GM18508 (cell line): ENCODE measurements around the gene TCF4.

Experiments
- ATAC-seq: cut with Tn5 transposase; IDR thresholded peaks from one replicate; pipeline ENCODE4 v1.9.1; 2021; ENCODE audit warnings: moderate number of reproducible peaks; ENCODE audit not compliant: insufficient read depth, unreplicated experiment

The TCF4 gene

GRCh38 chr18:55316486-55317184 is 271.4 kb downstream of the TCF4 start:
- ATAC-seq = no peak

- no peak for ATAC-seq
Observed at GRCh38 chr18:55314615-55315237, 273.3 kb downstream of the TCF4 start.

DNA sequence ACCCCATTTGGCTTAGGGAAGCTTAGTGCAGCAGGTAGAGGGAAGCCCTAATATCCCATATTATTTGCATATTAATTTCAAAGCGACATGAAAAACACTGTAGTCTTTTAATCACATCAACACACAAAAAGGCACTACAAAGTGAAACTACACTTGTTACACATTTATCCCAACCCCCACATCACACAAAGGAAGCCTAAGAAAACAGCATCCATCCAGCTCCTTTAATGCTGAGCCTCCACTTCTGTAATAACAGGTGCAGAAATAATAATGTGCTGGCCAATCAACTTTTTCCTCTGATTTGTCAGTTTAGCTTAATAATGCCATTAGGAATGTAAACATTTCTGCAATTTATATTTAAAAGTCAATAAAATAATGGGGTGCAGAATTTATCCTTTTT is 274.0 kb downstream of the TCF4 start:
- no peak for ATAC-seq

- no peak for ATAC-seq
Observed at GRCh38 chr18:55310863-55311262, 277.1 kb downstream of the TCF4 start.

GRCh38 chr18:55310044-55310676 is 277.8 kb downstream of the TCF4 start:
- ATAC-seq = no peak

- no peak for ATAC-seq
Observed at GRCh38 chr18:55309249-55309648, 278.7 kb downstream of the TCF4 start.

- no peak for ATAC-seq
Observed at GRCh38 chr18:55307505-55307904, 280.5 kb downstream of the TCF4 start.

GRCh38 chr18:55306359-55307024 is 281.5 kb downstream of the TCF4 start:
- no peak for ATAC-seq

- ATAC-seq = no peak
Observed at GRCh38 chr18:55302167-55302833, 285.7 kb downstream of the TCF4 start.

GRCh38 chr18:55301824-55302166 is 286.2 kb downstream of the TCF4 start:
- ATAC-seq = no peak

DNA sequence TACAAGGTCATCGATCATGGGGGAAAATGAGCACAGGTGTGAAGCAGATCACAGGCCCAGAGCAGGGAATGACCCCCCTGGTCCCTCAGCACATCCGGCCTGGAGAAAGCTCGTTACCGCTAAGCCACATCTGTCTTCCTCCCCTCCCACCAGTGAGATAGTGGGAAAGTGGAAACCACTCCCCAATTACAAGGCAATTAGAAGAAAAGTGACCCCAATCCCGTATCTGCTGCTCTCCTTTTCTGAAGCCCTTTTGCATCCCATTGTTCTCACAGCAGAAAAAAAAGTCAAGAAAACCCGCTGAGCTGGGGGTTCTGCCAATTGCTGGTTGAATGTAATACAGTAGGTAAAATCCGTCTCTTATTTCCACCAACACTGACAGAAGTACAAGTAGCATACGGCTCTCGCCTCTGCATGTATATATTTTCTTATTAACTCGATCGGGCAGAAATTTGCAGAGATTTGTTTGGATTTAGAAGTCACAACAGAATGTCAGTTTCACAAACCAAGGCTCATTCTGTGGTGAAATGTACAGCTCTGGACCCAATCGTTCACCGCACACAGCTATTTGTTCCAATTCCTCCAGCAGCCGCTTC is 287.0 kb downstream of the TCF4 start:
- ATAC-seq = no peak

DNA sequence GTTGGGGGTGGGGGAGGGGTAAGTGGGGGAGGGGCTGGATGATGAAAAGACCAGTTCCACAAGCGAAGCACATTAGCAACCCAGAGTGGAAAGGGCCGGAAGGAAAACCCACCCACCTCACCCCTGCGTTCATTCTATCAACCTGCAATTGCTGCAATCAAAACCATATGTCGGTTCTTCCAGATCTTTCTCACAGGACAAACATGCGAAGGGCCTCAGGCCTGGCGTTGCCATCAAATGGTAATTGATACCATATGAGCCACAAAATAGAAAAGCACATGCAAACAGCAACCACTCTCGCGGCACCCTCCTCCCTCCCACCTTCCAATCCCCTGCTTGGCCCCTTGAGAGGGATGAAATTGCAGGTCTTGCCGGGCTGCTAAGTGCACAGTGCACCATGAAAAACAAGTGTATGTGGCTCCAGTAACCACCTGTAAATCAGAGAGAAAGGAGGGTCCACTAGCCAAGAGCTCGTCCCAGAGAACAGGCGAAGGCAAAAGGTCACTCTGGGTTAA is 287.5 kb downstream of the TCF4 start:
- ATAC-seq = no peak

DNA sequence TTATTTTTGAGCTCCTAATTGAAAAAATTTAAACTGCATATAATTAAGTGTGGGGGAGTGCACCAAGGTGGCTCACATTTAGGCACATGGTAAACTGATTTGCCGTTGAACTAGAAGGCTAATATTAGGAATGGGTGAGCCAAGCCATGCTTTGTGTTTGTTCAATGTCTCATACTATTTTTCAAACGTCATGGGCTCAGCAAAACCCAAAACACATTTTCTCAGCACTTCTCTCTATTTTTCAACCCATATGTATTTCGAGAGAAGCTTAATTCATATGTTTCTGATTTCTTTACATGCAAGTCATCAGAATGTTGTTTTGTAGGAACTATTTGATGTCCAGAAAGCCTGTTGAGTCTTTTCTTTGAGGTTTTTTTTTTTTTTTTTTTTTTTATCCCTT is 291.2 kb downstream of the TCF4 start:
- ATAC-seq = no peak

GRCh38 chr18:55296115-55296514 is 291.9 kb downstream of the TCF4 start:
- no peak for ATAC-seq

DNA sequence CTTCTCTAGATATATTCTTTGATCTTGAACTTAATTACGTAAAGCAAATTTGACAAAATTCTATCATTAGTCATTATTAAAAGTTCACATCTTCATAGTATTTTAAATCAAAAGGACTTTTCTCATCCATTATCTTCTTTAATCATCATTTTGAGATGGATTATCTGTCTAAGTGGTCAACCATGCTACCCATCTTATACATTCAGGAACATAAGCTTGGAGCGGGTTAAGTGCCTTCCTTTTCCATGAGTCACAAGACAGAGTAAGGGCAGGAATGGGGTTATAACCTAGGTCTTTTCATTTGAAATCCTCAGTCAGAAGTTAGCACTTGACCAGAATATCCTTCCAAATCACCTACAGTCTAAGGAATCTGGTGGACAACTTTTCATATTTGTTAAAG is 297.1 kb downstream of the TCF4 start:
- no peak for ATAC-seq

GRCh38 chr18:55289775-55290174 is 298.2 kb downstream of the TCF4 start:
- no peak for ATAC-seq

- ATAC-seq = no peak
Observed at GRCh38 chr18:55289048-55289447, 298.9 kb downstream of the TCF4 start.

- ATAC-seq = no peak
Observed at GRCh38 chr18:55287935-55288868, 299.8 kb downstream of the TCF4 start.

DNA sequence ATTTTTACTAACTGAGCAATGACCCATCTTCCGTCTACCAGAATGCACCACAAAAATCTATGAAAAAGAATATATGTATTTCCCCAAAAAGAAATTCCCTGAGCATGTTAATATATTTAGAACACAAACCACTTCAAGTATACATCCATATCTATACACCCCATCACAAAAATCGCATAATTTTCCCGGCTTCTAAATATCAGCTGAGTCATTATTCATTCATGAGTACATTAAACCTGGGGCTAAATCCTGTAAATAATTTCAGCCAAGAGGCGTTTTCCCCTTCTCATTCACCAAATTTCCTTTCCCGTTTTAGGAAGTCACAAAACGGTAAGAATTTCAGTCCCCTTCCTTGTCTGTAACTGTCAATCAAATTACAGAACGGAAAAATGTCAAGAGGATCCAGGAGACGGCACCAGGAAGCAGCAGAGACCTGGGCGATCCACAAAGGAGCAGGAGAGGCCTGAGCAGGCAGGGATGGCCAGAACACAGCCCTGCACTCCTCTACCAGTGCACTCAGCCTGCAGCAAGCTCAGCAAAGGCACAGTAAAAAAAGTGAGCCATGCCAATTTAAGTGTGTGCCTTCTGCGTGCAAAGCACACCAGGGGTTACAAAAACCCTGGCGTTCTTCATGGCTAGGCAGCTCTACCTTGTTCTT is 300.7 kb downstream of the TCF4 start:
- ATAC-seq = no peak
